Measurements from ENCODE around the gene CLEC19A. TPM values are rescaled to one million over a fixed set of nuclear protein-coding genes. Genes with fewer than 3 reads are reported as not detected.

Gene CLEC19A
- total RNA-seq, 4 donors from 2014 or later, result not detected

DNA sequence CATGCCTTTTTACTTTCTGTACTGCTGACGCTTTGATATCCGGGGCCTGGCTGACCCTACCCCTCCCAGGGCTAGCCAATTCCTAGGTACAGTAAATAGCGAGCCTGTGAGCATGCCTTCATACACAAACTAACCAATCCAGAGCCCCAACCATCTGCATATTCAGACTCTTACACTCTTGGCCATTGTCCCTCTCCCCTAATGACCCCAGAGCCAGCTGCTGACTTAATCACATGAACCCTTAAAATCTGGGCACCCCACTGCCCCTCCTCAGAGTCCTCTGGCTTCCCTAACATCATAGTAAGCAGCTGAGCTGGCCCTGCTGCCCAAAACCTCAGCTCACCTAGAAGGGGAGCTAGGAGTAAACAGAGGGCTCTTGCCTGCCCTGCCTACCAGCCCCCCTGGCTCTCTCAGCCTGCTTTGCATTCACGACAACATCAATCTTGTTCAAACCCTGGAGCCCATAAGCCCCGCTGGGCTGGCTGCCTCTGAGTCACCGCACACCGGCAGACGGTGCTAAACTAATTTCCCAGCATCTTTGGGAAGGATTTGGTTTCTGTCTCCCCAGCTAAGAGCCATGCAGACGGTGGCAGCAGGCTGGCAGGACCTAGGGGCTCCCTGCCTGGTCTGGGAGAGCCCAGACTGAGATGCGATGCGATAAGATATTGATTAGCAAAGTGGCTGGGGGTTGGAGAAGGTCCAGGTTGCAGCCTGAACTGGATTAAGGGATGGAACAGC, 63.2 kb downstream of the CLEC19A start:
- WGBS, result 18% methylated on average over 11 of the region's 11 CpGs
- TF ChIP-seq EP300 (IDR thresholded peaks at IDR 0.05) (no peak), POLR2AphosphoS5 (IDR thresholded peaks at IDR 0.05) (no peak), POLR2A (IDR thresholded peaks at IDR 0.05) (no peak)
- TF ChIP-seq, protein P1, sequence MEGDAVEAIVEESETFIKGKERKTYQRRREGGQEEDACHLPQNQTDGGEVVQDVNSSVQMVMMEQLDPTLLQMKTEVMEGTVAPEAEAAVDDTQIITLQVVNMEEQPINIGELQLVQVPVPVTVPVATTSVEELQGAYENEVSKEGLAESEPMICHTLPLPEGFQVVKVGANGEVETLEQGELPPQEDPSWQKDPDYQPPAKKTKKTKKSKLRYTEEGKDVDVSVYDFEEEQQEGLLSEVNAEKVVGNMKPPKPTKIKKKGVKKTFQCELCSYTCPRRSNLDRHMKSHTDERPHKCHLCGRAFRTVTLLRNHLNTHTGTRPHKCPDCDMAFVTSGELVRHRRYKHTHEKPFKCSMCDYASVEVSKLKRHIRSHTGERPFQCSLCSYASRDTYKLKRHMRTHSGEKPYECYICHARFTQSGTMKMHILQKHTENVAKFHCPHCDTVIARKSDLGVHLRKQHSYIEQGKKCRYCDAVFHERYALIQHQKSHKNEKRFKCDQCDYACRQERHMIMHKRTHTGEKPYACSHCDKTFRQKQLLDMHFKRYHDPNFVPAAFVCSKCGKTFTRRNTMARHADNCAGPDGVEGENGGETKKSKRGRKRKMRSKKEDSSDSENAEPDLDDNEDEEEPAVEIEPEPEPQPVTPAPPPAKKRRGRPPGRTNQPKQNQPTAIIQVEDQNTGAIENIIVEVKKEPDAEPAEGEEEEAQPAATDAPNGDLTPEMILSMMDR (IDR thresholded peaks at IDR 0.05), result no peak
- no peaks in the 10 kb centered on the region for H3K4me1 ChIP-seq
- no peak overlapping the region for H3K27ac ChIP-seq
- no peaks in the 10 kb centered on the region for H3K9me3 ChIP-seq
- no peak overlapping the region for H3K4me3 ChIP-seq
- DNase-seq (ENCODE audit: low spot score in 2 of 2), result no peak
- H3K27me3 ChIP-seq, result peaks cover 43% of the 10 kb centered on the region
- H3K36me3 ChIP-seq, result no peaks in the 10 kb centered on the region

DNA sequence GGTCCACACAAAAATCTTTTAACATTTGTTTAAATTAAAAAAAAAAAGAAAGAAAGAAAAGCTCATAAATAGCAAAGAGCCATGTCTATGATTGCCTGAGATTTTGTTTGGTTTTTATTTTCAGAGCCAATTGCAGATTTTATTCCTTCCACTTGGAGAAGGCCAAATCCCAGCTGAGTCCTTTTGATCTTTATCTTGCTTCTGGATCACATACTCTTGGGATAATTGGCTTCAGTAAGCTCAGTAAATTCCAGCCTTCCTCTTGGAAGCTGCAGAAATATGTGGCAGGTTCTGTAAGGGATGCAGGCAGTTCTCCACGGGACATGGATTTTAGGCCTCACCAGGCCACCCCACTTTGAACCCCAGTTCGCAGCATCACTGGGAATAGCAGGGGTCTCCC, 68.8 kb downstream of the CLEC19A start:
- 84% methylated on average over 2 of the region's 2 CpGs for WGBS
- Histone ChIP-seq H3K4me3 (no peak overlapping the region), H3K9me3 (no peaks in the 10 kb centered on the region), H3K27me3 (peaks cover 15% of the 10 kb centered on the region), H3K27ac (no peak overlapping the region), H3K36me3 (no peaks in the 10 kb centered on the region), H3K4me1 (no peaks in the 10 kb centered on the region)
- TF ChIP-seq EP300 (IDR thresholded peaks at IDR 0.05) (no peak), POLR2A (IDR thresholded peaks at IDR 0.05) (no peak), POLR2AphosphoS5 (IDR thresholded peaks at IDR 0.05) (no peak)
- TF ChIP-seq, protein P1 (IDR thresholded peaks at IDR 0.05), result no peak
- DNase-seq (ENCODE audit: low spot score in 2 of 2), result no peak

DNA sequence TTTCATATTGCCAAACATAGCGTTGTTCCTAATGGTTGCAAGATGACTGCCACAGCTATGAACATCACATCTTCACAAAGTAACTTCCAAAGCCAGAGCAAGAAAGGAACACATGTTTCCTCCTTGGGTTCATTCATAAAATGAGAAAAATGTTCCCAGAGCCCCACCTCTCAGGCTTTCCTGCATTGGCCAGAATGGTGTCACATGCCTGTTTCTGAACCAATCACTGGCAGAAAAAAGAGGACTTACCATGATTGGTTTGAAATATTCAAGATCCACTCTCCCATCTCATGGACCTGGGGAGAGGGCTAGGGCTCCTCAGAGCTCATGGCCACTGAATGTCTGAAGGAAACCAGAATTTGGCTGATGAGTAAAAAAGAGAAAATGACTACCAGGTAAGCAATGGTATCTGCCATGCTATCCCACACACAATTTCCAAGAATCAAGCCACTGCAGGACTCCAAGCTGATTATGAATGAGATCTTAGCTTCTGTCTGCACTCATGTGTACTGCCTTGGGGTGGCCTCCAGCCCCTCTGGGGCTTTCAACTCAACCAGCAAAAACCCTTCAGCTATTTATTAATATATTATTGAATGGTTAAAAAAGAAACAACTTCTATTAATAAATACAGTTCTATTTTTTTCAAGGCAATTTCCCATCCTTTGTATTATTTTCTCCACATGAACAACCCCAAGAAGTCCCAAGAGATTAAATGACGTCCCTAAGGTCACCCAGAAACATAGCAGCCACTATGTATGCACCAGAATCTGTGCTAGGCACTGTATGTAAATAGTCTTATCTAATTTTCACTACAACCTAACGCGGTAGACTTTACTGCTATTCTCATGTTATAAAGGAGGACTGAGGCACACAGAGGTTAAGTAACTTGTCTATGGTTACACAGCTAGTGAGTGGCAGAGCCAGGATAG, 70.8 kb downstream of the CLEC19A start:
- WGBS, result 80% methylated on average over 4 of the region's 4 CpGs
- TF ChIP-seq, protein P1 (IDR thresholded peaks at IDR 0.05), result no peak
- TF ChIP-seq POLR2A (IDR thresholded peaks at IDR 0.05), result no peak
- TF ChIP-seq POLR2AphosphoS5 (IDR thresholded peaks at IDR 0.05), result no peak
- TF ChIP-seq EP300 (IDR thresholded peaks at IDR 0.05), result no peak

DNA sequence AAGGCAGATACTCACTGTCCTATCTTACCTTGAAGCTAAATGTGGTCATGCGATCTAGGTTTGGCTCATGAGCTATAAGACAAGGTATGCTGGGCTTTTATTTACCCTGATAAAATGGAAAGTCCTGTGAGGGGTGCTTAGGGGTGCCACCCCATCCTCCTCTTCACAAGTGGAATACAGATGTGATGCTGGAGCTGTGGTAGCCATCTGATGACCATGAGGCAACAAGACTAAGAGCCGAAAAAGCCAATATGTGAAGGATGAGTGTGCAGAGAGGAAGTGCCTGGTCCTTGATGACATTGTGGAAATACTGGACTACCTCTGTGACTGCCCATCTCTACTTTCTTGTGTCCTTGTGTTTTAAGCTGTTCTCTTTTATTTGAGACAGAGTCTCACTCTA, 74.0 kb downstream of the CLEC19A start:
- no peaks in the 10 kb centered on the region for H3K9me3 ChIP-seq
- 95% methylated on average over 2 of the region's 2 CpGs for WGBS
- TF ChIP-seq POLR2A (IDR thresholded peaks at IDR 0.05) (no peak), EP300 (IDR thresholded peaks at IDR 0.05) (no peak), POLR2AphosphoS5 (IDR thresholded peaks at IDR 0.05) (no peak)
- TF ChIP-seq, protein P1 (IDR thresholded peaks at IDR 0.05), result no peak
- no peak for DNase-seq (ENCODE audit: low spot score in 2 of 2)
- no peaks in the 10 kb centered on the region for H3K36me3 ChIP-seq
- H3K27me3 ChIP-seq, result peaks cover 3% of the 10 kb centered on the region
- H3K4me1 ChIP-seq, result no peaks in the 10 kb centered on the region
- H3K4me3 ChIP-seq, result no peak overlapping the region
- no peak overlapping the region for H3K27ac ChIP-seq

More for the DNA sequence above, 70.8 kb downstream of the CLEC19A start:
- H3K27me3 ChIP-seq, result peaks cover 6% of the 10 kb centered on the region
- no peaks in the 10 kb centered on the region for H3K9me3 ChIP-seq
- H3K4me1 ChIP-seq, result no peaks in the 10 kb centered on the region
- no peak overlapping the region for H3K27ac ChIP-seq
- H3K4me3 ChIP-seq, result no peak overlapping the region
- DNase-seq (ENCODE audit: low spot score in 2 of 2), result no peak
- no peaks in the 10 kb centered on the region for H3K36me3 ChIP-seq

Other genes with a start within 250 kb of the CLEC19A start
- gene COQ7, start 218.1 kb upstream of the CLEC19A start, total RNA-seq, result 10 to 100 TPM in 3 of 4 donors, 1 to 10 TPM in 1; 7.6 to 19.2 (median 12.0) TPM
- 10 to 100 TPM; 39.0 to 91.9 (median 69.6) TPM for gene ITPRIPL2, start 171.8 kb upstream of the CLEC19A start, total RNA-seq
- 10 to 100 TPM in 2 of 4 donors, 1 to 10 TPM in 2; 2.5 to 27.6 (median 9.7) TPM for gene SYT17, start 117.5 kb upstream of the CLEC19A start, total RNA-seq
- 1 to 10 TPM; 1.1 to 2.0 (median 1.7) TPM for gene TMC5, start 132.2 kb downstream of the CLEC19A start, total RNA-seq
- 10 to 100 TPM; 32.7 to 58.1 (median 44.7) TPM for gene GDE1, start 236.4 kb downstream of the CLEC19A start, total RNA-seq
- 10 to 100 TPM in 3 of 4 donors, 1 to 10 TPM in 1; 8.4 to 21.0 (median 13.5) TPM for gene CCP110, start 238.2 kb downstream of the CLEC19A start, total RNA-seq